Right atrium auricular region (tissue), 2 donors: ENCODE results near the gene BLVRB. TPM values are rescaled to one million over a fixed set of nuclear protein-coding genes. Genes with fewer than 3 reads are reported as not detected.

Experiments used
- DNase-seq: peaks from one replicate; pipeline ENCODE4 v3.0.0-alpha.2; 2019; ENCODE audit warnings: low spot score
- H3K27ac ChIP-seq, 2 donors: fragments of 200-600 bp; sonication (generic); 1 replicate in 1 of 2; 2 replicates in 1 of 2; pipeline ENCODE4 v1.5.1; 2016 to 2019
- H3K27me3 ChIP-seq, 2 donors: fragments of 200-600 bp; sonication (generic); one replicate each; pipeline versions ENCODE4 v1.5.1 to v1.6.0; 2017 to 2019
- H3K36me3 ChIP-seq: fragments of 200-600 bp; sonication (generic); one replicate; pipeline ENCODE4 v1.5.1; 2016
- H3K4me1 ChIP-seq, 2 donors: fragments of 200-600 bp; sonication (generic); one replicate each; pipeline versions ENCODE4 v1.5.1 to v1.6.0; 2017 to 2019
- H3K4me3 ChIP-seq, 2 donors: fragments of 200-600 bp; sonication (generic); 1 replicate in 1 of 2; 2 replicates in 1 of 2; pipeline ENCODE4 v1.5.1; 2017 to 2019; ENCODE audit warnings: mild to moderate bottlenecking in 1 of 2, moderate library complexity in 1 of 2
- H3K9me3 ChIP-seq, 2 donors: fragments of 200-600 bp; sonication (generic); one replicate each; pipeline ENCODE4 v1.5.1; 2019
- total RNA-seq, 2 donors: library from RNA; depleted of rRNA; stranded (reverse); fragments of >200 nt; gene quantifications; one replicate each; pipeline ENCODE4 v1.1.0, GENCODE V29; 2016
- TF ChIP-seq, protein P1 (sequence below), 2 donors: fragments of 200-600 bp; sonication (generic); IDR thresholded peaks; one replicate each; pipeline ENCODE4 v1.5.1; 2019; ENCODE audit warnings: antibody characterized with exemption in 2 of 2

The BLVRB gene
- total RNA-seq = 100 to 1,000 TPM; 123 to 199 TPM

- Histone ChIP-seq H3K9me3 (no peaks in the 10 kb centered on the region), H3K4me3 (peak within 1 kb of the TSS; percentile 73 to 84), H3K27me3 (no peaks in the 10 kb centered on the region), H3K4me1 (peaks cover 0 to 32% of the 10 kb centered on the region in 2 donors), H3K27ac (peak within 1 kb of the TSS; percentile 95 to 98), H3K36me3 (no peaks in the 10 kb centered on the region)
- TF ChIP-seq, protein P1, sequence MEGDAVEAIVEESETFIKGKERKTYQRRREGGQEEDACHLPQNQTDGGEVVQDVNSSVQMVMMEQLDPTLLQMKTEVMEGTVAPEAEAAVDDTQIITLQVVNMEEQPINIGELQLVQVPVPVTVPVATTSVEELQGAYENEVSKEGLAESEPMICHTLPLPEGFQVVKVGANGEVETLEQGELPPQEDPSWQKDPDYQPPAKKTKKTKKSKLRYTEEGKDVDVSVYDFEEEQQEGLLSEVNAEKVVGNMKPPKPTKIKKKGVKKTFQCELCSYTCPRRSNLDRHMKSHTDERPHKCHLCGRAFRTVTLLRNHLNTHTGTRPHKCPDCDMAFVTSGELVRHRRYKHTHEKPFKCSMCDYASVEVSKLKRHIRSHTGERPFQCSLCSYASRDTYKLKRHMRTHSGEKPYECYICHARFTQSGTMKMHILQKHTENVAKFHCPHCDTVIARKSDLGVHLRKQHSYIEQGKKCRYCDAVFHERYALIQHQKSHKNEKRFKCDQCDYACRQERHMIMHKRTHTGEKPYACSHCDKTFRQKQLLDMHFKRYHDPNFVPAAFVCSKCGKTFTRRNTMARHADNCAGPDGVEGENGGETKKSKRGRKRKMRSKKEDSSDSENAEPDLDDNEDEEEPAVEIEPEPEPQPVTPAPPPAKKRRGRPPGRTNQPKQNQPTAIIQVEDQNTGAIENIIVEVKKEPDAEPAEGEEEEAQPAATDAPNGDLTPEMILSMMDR (IDR thresholded peaks at IDR 0.05) = no peak
- peak; percentile 100 for DNase-seq
These were observed at the start of gene BLVRB for GRCh38 chr19:40465557-40466218. Gene BLVRB (minus strand): TSS chr19:40465745. CDS start chr19:40465688, 57 bp downstream.

- DNase-seq = no peak
- Histone ChIP-seq H3K4me1 (peaks cover 0 to 9% of the 10 kb centered on the region in 2 donors), H3K27me3 (no peaks in the 10 kb centered on the region), H3K36me3 (no peaks in the 10 kb centered on the region), H3K9me3 (no peaks in the 10 kb centered on the region), H3K27ac (no peak overlapping the region), H3K4me3 (no peak overlapping the region)
- TF ChIP-seq, protein P1 (IDR thresholded peaks at IDR 0.05) = no peak
These were observed 48.3 kb upstream of the BLVRB start for GRCh38 chr19:40513741-40514315.

DNA sequence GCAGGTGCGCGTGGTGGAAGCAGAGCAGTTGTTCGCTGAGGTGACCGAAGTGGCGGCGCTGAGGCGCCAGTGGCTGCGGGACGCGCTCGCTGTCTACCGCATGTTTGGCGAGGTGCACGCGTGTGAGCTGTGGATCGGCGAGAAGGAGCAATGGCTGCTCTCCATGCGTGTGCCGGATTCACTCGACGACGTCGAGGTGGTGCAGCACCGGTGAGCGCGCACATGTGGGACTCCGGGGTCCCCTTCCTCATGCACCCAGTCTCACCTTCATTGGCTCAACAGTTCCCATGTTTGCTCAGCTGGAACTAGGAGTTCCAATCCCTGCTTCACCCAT is 47.8 kb upstream of the BLVRB start:
- Histone ChIP-seq H3K9me3 (no peaks in the 10 kb centered on the region), H3K4me1 (peaks cover 0 to 9% of the 10 kb centered on the region in 2 donors), H3K36me3 (no peaks in the 10 kb centered on the region), H3K4me3 (no peak overlapping the region), H3K27me3 (no peaks in the 10 kb centered on the region), H3K27ac (no peak overlapping the region)
- no peak for DNase-seq
- TF ChIP-seq, protein P1 (IDR thresholded peaks at IDR 0.05) = no peak

GRCh38 chr19:40512473-40513344 is 47.2 kb upstream of the BLVRB start:
- Histone ChIP-seq H3K27ac (no peak overlapping the region), H3K4me1 (peaks cover 0 to 9% of the 10 kb centered on the region in 2 donors), H3K9me3 (no peaks in the 10 kb centered on the region), H3K4me3 (peak overlapping the region in 1 of 2 donors; percentile 17), H3K36me3 (no peaks in the 10 kb centered on the region), H3K27me3 (no peaks in the 10 kb centered on the region)
- TF ChIP-seq, protein P1 (IDR thresholded peaks at IDR 0.05) = no peak
- DNase-seq = no peak

DNA sequence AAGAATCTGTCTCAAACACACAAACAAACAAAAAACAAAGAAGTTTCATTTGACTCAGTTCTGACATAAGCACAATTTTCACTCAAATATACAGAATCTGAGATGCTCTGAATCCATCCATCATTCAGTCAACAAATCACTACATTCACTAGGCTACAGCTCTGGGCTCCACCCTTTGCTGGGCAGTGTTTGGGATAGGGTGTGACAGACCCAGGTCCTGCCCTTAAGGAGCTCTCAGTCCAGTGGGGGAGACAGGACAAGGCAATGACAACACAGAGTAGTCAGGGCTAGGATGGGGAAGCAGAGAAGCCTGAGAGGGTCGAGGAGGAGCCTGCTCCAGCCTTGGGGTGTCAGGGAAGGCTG is 46.5 kb upstream of the BLVRB start:
- H3K27ac ChIP-seq = no peak overlapping the region
- DNase-seq = no peak
- H3K36me3 ChIP-seq = no peaks in the 10 kb centered on the region
- H3K4me3 ChIP-seq = no peak overlapping the region
- no peaks in the 10 kb centered on the region for H3K9me3 ChIP-seq
- no peaks in the 10 kb centered on the region for H3K27me3 ChIP-seq
- H3K4me1 ChIP-seq = peaks cover 0 to 9% of the 10 kb centered on the region in 2 donors
- TF ChIP-seq, protein P1 (IDR thresholded peaks at IDR 0.05) = no peak
